Measurements from ENCODE around the gene CCR3.

CCR3 gene

DNA sequence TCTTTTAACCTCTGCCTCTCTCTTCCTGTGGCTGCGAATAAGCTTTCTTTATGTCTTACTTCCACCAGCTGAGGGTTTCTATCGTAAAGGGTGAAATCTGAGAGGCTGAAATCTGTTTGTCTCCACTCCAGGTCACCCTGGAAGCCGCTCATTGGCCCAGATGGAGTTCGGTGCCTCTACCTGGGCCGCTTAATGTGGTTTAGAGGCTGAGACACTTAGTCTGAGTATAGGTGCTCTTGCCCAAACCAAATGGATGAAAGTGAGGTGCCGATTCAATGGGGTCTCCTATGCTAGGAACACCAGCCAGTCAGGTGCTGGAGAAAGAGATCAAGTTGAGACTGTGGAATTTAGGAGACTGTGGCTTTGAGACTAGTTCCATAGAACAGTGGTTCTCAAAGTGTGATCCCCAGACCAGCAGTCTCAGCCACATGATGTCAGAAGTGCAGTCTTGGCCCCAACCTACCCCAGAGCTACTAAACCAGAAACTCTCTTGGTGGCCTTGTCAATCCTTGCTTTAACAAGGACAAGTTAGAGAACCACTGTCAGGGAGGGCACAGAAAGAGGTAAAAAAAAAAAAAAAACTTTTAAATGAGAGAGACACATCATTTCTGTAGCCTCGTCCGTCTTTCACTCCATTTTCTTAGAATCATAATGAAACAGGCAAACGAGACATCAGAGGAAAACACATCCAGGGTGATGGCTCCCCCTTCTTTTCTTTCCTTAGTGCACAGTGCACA lies 56.8 kb downstream of the CCR3 start:
- TF ChIP-seq, protein P1, sequence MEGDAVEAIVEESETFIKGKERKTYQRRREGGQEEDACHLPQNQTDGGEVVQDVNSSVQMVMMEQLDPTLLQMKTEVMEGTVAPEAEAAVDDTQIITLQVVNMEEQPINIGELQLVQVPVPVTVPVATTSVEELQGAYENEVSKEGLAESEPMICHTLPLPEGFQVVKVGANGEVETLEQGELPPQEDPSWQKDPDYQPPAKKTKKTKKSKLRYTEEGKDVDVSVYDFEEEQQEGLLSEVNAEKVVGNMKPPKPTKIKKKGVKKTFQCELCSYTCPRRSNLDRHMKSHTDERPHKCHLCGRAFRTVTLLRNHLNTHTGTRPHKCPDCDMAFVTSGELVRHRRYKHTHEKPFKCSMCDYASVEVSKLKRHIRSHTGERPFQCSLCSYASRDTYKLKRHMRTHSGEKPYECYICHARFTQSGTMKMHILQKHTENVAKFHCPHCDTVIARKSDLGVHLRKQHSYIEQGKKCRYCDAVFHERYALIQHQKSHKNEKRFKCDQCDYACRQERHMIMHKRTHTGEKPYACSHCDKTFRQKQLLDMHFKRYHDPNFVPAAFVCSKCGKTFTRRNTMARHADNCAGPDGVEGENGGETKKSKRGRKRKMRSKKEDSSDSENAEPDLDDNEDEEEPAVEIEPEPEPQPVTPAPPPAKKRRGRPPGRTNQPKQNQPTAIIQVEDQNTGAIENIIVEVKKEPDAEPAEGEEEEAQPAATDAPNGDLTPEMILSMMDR (conservative IDR thresholded peaks at IDR 0.05; ENCODE audit: low read depth), result no peak
- no peak for DNase-seq (ENCODE audit: low spot score)
- POLR2A ChIA-PET (ENCODE audit: low non-redundant PET), result no interaction called here
- no peak overlapping the region for H3K27ac ChIP-seq
- CTCF ChIA-PET, result no interaction called here

DNA sequence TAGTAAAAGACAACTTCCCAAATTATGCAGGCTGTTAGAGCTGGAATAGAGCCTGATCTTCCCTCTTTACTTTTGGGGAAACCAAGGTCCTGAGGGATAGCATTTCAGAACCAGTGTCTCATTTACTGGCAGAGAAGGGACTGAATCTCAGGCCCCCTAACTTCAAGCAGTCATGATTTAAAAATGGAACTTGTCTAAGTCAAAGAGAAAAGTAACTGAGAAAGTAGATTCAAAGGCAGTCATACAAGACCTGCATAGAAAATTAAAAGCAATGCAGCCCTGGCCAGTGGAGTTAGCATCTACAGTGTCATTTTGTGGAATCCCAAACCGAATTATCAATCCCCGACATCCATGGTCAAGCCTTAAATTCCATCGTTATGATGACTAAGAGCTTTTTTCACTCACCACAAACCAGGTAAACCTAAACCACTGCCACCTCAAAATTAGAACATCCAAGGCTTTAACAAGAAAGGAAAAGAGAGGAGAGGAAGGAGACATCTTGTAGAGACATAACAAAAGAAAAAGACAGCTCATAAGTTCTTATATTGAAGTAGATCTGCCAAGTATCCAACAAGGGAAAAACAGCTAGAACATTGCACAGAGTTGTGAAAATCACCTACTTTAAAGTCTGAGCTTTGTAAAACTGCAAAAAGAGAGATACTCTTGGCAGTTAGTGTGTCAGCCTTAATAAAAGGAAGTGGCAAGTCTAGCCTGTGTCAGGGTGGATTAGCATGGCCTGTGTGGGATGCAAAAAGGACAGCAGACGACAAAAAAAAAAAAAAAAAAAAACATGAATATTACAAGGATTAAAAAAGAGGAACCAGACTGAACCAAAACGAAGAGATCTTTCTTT lies 57.6 kb downstream of the CCR3 start:
- ChIA-PET CTCF (no interaction called here), POLR2A (ENCODE audit: low non-redundant PET) (no interaction called here)
- no peak for DNase-seq (ENCODE audit: low spot score)
- no peak overlapping the region for H3K27ac ChIP-seq
- TF ChIP-seq, protein P1 (conservative IDR thresholded peaks at IDR 0.05; ENCODE audit: low read depth), result no peak

DNA sequence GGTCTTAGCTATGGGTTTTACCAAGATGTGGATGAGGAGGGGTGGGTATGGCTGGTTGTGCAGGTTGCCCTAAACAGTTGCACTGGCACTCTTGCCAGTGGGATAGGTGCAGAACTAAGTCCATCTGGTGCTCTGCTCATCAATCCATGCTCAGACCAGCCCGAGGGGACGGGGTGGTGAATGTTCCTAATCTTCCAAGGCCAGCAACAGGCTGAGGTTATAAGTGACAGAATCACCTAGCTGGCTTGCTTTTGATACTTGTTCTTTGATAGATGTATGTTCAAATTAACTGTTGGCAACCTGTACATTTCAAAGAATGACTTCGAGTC lies 58.2 kb downstream of the CCR3 start:
- ChIA-PET POLR2A (ENCODE audit: low non-redundant PET) (no interaction called here), CTCF (no interaction called here)
- no peak overlapping the region for H3K27ac ChIP-seq
- DNase-seq (ENCODE audit: low spot score), result no peak
- TF ChIP-seq, protein P1 (conservative IDR thresholded peaks at IDR 0.05; ENCODE audit: low read depth), result no peak

DNA sequence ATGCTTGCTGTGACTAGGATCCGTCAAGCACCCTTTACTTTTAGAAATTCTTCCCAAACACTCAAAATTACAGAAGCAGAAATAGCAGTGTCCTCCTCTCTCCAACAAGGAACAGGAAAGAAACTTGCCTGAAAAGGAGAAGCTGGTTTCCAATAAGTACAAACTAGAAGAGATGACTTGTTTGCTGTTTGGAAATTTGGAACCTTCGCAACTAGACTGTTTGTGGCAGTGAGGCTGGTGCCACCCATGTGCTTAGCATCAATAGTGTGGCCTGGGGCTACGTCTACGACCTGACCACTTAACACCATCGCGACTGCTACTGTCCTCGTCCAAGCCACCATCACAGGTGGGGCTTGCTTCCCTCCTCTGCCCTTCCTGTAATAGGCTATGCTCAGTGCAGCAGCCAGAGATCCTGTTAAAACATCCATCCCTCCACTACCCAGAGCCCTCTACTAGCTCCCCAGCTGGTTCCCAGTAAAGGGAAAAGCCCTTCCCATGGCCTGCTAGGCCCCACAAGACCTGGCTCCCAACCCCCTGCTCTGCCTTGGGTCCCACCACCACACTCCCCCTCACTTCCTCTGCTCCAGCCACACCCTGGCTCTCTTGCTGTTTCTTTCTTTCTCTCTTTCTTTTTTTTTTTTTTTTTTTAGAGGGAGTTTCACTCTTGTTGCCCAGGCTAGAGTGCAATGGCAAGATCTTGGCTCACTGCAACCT lies 59.0 kb downstream of the CCR3 start:
- TF ChIP-seq, protein P1 (conservative IDR thresholded peaks at IDR 0.05; ENCODE audit: low read depth), result no peak
- H3K27ac ChIP-seq, result no peak overlapping the region
- POLR2A ChIA-PET (ENCODE audit: low non-redundant PET), result no interaction called here
- DNase-seq (ENCODE audit: low spot score), result no peak
- CTCF ChIA-PET, result no interaction called here

DNA sequence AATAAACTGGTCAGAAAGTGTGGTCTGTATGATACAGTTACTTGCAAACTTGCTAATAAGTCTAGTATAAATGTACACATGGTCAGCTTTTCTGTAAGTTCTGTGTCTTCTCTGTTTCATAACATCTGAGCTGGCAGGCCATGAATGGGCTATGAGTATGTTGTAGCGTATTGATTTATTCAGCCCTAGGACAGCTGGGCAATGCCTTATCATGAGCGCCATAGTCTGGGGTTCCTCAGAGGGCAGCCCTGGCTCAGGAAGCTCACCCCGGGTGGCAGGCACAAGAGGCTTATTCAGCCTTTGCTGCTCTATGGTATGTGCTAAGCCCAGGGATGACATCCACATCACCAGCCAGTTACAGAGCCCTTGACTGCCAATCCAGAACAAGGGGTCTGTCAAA lies 61.0 kb downstream of the CCR3 start:
- ChIA-PET POLR2A (ENCODE audit: low non-redundant PET) (no interaction called here), CTCF (no interaction called here)
- no peak for DNase-seq (ENCODE audit: low spot score)

DNA sequence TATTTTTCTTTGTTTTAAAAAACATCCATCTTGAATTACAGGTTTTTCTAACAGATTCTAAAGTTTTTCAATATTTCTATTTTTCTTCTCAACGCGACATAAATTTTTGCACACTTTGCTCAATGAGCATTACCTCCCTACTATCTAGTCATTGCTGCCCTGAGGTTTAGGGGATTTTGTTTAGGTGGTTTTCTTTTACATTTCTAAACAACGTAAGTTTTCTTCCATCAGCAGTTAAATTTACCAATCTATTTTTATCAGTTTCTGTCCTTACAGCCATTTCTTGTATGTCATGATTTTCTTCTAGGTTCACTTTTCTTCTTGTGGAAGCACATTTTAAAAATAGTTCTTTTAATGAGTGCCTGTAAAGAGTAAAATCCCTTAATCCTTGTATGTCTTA lies 62.5 kb downstream of the CCR3 start:
- no peak for DNase-seq (ENCODE audit: low spot score)
- ChIA-PET POLR2A (ENCODE audit: low non-redundant PET) (no interaction called here), CTCF (no interaction called here)
- TF ChIP-seq, protein P1 (conservative IDR thresholded peaks at IDR 0.05; ENCODE audit: low read depth), result no peak
- no peak overlapping the region for H3K27ac ChIP-seq

More for the DNA sequence above, 61.0 kb downstream of the CCR3 start:
- H3K27ac ChIP-seq, result no peak overlapping the region
- TF ChIP-seq, protein P1 (conservative IDR thresholded peaks at IDR 0.05; ENCODE audit: low read depth), result no peak
